Upper lobe of right lung (tissue), 1 donor: ENCODE results near the gene ARMCX5. TPM values are rescaled to one million over a fixed set of nuclear protein-coding genes. Genes with fewer than 3 reads are reported as not detected.
A peak's percentile ranks its signal among the peaks of the same experiment; 100 is the strongest.

Experiments
- ATAC-seq: fragments of 200-7000 bp; cut with Tn5 transposase; one replicate; pipeline ENCODE4 v1.9.1; 2020; ENCODE audit warnings: mild to moderate bottlenecking, moderate library complexity
- DNase-seq: peaks from one replicate; pipeline ENCODE4 v3.0.0-alpha.2; 2020
- H3K27ac ChIP-seq: fragments of 200-600 bp; one replicate; pipeline ENCODE4 v1.8.0; 2022
- H3K27me3 ChIP-seq: fragments of 200-600 bp; one replicate; pipeline ENCODE4 v1.8.0; 2022; ENCODE audit warnings: mild to moderate bottlenecking
- H3K36me3 ChIP-seq: fragments of 200-600 bp; one replicate; pipeline ENCODE4 v1.8.0; 2022
- H3K4me1 ChIP-seq: fragments of 200-600 bp; one replicate; pipeline ENCODE4 v1.8.0; 2022
- H3K4me3 ChIP-seq: fragments of 200-600 bp; one replicate; pipeline ENCODE4 v1.8.0; 2022; ENCODE audit warnings: mild to moderate bottlenecking
- H3K9me3 ChIP-seq: fragments of 200-600 bp; one replicate; pipeline ENCODE4 v1.8.0; 2022
- intact Hi-C: fragments of 100-400 bp; cut with DNase I; formaldehyde crosslinking; loops from one replicate; pipeline ENCODE4 v1.11.0; 2022
- total RNA-seq: library from RNA; stranded (reverse); fragmentation: NEBNext Ultra II Directional; extraction: Animal tissue kit (Norgen Biotek cat#: 25700); gene quantifications from one replicate; pipeline ENCODE4 v1.2.1, GENCODE V29; 2021
- TF ChIP-seq, protein P1 (sequence below): fragments of 200-600 bp; IDR thresholded peaks from one replicate; pipeline ENCODE4 v1.8.0; 2022; ENCODE audit warnings: antibody characterized with exemption
- donor health status: DM: no; HTN: yes; CAD: no; lungs with severe emphysema.

The ARMCX5 gene
- total RNA-seq, 1 donor from 2014 or later = 9.4 TPM

DNA sequence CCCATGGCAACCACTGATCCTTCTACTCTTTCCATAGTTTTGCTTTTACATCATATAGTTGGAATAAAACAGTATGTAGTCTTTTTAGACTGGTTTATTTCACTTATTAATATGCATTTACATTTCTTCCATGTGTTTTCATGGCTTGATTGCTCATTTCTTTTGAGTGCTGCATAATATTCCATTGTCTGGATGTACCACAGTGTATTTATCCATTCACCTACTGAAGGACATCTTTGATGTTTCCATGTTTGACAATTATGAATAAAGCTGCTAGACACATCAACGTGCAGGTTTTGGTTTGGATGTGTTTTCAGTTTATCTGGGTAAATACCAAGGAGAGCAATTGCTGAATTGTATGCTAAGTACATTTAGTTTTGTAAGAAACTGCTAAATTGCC lies 38.2 kb downstream of the ARMCX5 start:
- H3K27me3 ChIP-seq = no peaks in the 10 kb centered on the region
- DNase-seq (no peak), ATAC-seq (no peak)
- no peak overlapping the region for H3K27ac ChIP-seq
- H3K36me3 ChIP-seq = no peaks in the 10 kb centered on the region
- H3K9me3 ChIP-seq = no peaks in the 10 kb centered on the region
- no peaks in the 10 kb centered on the region for H3K4me1 ChIP-seq
- TF ChIP-seq, protein P1, sequence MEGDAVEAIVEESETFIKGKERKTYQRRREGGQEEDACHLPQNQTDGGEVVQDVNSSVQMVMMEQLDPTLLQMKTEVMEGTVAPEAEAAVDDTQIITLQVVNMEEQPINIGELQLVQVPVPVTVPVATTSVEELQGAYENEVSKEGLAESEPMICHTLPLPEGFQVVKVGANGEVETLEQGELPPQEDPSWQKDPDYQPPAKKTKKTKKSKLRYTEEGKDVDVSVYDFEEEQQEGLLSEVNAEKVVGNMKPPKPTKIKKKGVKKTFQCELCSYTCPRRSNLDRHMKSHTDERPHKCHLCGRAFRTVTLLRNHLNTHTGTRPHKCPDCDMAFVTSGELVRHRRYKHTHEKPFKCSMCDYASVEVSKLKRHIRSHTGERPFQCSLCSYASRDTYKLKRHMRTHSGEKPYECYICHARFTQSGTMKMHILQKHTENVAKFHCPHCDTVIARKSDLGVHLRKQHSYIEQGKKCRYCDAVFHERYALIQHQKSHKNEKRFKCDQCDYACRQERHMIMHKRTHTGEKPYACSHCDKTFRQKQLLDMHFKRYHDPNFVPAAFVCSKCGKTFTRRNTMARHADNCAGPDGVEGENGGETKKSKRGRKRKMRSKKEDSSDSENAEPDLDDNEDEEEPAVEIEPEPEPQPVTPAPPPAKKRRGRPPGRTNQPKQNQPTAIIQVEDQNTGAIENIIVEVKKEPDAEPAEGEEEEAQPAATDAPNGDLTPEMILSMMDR = no peak
- intact Hi-C loops = no loop called here
- H3K4me3 ChIP-seq = no peak overlapping the region

DNA sequence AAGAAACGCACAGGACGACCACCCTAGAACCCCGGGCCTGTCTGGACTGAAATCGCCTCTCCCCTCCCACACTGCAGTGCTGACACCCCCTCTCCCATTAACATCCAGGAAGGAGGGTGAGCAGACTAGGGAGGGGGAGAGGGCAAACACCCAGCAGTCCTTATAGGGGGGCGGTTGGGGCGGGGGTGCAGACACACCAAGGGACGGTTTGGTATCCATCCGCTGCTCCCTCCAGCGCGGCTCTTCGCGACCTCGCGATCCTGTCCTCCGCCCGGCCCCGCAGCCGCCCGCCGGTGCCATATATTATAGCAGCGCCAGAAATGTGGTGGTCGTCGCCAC lies 51.6 kb downstream of the ARMCX5 start:
- Histone ChIP-seq H3K36me3 (no peaks in the 10 kb centered on the region), H3K27ac (no peak overlapping the region), H3K27me3 (no peaks in the 10 kb centered on the region), H3K4me1 (no peaks in the 10 kb centered on the region), H3K9me3 (no peaks in the 10 kb centered on the region), H3K4me3 (peak overlapping the region; percentile 57)
- TF ChIP-seq, protein P1 = no peak
- intact Hi-C loops = no loop called here
- ATAC-seq = peak; percentile 19
- no peak for DNase-seq

DNA sequence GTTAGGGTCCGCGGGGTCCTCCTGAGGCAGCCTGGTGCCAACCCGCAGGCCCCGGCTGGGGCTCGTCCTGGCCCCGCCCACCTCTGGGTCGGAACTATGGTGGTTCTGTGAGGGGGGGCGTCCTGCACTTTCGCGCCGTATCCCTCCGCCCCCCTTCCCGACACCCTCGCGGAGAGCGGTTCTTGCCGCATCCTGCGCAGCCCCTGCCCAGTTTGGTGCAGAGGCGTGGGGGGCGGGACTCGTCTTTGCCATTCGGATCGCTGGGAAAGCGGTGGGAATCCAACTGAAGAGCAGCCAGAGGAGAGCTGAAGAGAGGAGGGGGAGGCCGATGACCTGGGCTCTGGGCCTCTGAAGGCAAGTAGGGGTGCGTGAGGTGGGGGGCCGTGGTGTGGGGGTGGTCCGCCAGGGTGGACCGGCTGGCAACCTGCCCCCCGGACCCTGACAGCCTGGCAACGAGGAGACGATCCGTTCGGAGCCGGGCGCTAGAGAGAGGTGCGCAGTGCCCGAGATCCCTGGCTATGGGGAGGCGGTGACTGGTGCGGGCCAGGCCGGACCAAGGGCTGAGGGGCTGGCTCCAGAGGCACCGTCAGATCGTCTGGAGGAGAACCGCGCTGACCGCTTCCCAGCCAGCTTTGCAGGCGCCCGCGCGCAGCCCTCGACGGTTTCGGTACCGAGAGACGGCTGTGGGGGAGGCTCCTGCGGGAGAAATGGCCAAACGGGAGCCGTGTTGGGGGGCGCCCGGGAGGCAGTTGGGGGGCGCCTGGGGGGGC lies 52.1 kb downstream of the ARMCX5 start, which contains the start of gene GPRASP1:
GPRASP1 (plus strand) TSS at position 242 of the 770 bp plus-strand sequence. CDS start 2,431 bp downstream, outside the sequence.
- Histone ChIP-seq H3K27me3 (no peaks in the 10 kb centered on the region), H3K4me3 (peak within 1 kb of the TSS; percentile 57), H3K27ac (peak within 1 kb of the TSS; percentile 58), H3K9me3 (no peaks in the 10 kb centered on the region), H3K4me1 (no peaks in the 10 kb centered on the region), H3K36me3 (no peaks in the 10 kb centered on the region)
- TF ChIP-seq, protein P1 = no peak
- intact Hi-C loops = no loop called here
- peak; percentile 80 for ATAC-seq
- DNase-seq = peak; percentile 72

DNA sequence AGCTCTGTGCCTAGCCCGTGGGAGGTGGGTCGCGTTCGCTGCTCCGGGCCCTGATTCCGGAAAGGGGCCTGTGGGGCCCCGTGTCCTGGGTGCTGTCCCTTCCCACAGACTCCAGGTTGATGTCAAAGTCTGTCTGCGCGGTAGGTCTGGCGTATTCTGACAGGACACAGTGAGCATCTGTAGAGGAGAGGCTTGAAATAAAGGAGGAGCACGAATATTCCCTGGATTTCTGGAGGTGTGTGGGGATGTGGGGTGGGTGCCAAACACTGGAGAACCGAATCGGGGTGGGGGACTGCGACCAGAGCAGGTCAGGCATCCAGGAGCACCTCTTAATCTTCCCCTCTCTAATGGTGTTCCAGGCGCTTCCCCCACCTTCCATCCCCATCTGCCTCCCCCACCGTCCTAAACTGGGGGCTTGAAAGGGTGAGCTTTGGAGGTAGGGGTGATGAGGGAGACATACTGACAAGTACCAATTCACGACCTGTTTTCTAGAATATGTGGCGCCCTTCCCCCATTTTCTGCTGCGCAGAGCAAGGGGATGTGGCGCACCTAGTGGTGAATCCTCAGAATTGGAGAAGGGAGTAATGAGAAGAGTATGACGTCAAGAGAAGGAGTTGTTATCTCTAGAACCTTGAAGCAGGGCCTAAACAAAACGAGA lies 52.8 kb downstream of the ARMCX5 start:
- Histone ChIP-seq H3K27me3 (no peaks in the 10 kb centered on the region), H3K4me3 (peak overlapping the region; percentile 57), H3K36me3 (no peaks in the 10 kb centered on the region), H3K4me1 (no peaks in the 10 kb centered on the region), H3K27ac (peak overlapping the region; percentile 58), H3K9me3 (no peaks in the 10 kb centered on the region)
- intact Hi-C loops = no loop called here
- ATAC-seq = peak; percentile 69
- no peak for DNase-seq
- TF ChIP-seq, protein P1 = peak; percentile 53

Other genes starting within 250 kb of the ARMCX5 start
- gene NXF2B, start 159.5 kb upstream of the ARMCX5 start, total RNA-seq = not detected
- not detected for gene TCP11X2, start 127.7 kb upstream of the ARMCX5 start, total RNA-seq
- gene TMSB15A, start 82.8 kb upstream of the ARMCX5 start, total RNA-seq = 1.9 TPM
- gene GPRASP1, start 52.0 kb downstream of the ARMCX5 start, total RNA-seq = 5.5 TPM
- gene GPRASP2, start 112.9 kb downstream of the ARMCX5 start, total RNA-seq = 8.0 TPM
- 4.3 TPM for gene GPRASP3, start 121.2 kb downstream of the ARMCX5 start, total RNA-seq